GM06990 (cell line): ENCODE data around the gene PNMA6A.

Experiments used
- DNase-seq: peaks from one replicate; pipeline ENCODE4 v3.0.0-alpha.2; 2011; ENCODE audit not compliant: insufficient read length; ENCODE audit errors: extremely low read depth
- H3K27me3 ChIP-seq: replicated peaks from 2 replicates; pipeline ENCODE4 v1.6.0; 2011; ENCODE audit warnings: low read length; ENCODE audit not compliant: control insufficient read depth, insufficient read depth
- H3K36me3 ChIP-seq: 2 replicates; pipeline ENCODE4 v1.5.1; 2011; ENCODE audit warnings: low read length; ENCODE audit not compliant: control insufficient read depth, insufficient read depth
- H3K4me3 ChIP-seq: replicated peaks from 2 replicates; pipeline ENCODE4 v1.5.1; 2011; ENCODE audit warnings: low read depth, mild to moderate bottlenecking, control low read depth, low read length
- TF ChIP-seq, protein P1 (sequence below): IDR thresholded peaks from 2 replicates; pipeline ENCODE4 v1.5.1; 2011; ENCODE audit warnings: low read length, control low read depth, mild to moderate bottlenecking, inconsistent platforms; ENCODE audit not compliant: insufficient read depth, poor library complexity, severe bottlenecking

The PNMA6A gene

DNA sequence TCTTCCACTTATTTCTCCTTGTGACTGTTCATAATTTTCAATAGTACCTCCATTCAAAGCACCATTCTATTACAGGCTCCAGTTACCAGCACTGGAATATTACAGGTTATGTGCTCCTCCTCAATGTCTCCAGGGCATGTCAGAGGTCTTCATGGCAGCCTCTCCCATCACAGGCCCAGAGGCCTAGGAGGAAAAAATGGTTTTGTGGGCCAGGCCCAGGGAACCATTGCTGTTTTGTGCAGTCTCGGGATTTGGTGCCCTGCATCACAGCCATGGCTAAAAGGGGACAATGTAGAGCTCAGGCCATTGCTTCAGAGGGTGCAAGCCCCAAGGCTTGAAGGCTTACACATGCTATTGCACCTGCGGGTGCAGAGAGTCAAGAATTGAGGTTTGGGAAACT lies 23.2 kb upstream of the PNMA6A start:
- no peaks in the 10 kb centered on the region for H3K27me3 ChIP-seq
- no peak for DNase-seq
- no peaks in the 10 kb centered on the region for H3K36me3 ChIP-seq
- TF ChIP-seq, protein P1, sequence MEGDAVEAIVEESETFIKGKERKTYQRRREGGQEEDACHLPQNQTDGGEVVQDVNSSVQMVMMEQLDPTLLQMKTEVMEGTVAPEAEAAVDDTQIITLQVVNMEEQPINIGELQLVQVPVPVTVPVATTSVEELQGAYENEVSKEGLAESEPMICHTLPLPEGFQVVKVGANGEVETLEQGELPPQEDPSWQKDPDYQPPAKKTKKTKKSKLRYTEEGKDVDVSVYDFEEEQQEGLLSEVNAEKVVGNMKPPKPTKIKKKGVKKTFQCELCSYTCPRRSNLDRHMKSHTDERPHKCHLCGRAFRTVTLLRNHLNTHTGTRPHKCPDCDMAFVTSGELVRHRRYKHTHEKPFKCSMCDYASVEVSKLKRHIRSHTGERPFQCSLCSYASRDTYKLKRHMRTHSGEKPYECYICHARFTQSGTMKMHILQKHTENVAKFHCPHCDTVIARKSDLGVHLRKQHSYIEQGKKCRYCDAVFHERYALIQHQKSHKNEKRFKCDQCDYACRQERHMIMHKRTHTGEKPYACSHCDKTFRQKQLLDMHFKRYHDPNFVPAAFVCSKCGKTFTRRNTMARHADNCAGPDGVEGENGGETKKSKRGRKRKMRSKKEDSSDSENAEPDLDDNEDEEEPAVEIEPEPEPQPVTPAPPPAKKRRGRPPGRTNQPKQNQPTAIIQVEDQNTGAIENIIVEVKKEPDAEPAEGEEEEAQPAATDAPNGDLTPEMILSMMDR: no peak
- no peak overlapping the region for H3K4me3 ChIP-seq

DNA sequence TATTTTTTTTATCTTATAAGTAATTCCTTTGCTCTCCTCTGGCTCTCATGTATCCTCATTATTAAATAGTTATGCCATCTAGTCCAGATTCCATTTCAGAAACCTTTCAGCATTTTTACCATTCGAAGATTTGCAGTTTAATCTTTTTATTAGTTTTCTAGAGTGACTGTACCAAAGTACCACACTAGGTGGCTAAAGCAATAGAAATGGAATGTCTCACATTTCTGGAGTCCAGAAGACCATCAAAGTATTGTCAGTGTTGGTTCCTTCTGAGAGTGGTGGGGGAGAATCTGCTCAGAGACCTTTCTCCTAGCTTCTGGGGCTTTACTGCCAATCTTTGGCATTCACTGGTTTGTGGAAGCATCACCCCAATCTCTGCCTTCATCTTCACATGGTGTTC lies 19.7 kb upstream of the PNMA6A start:
- TF ChIP-seq, protein P1: no peak
- no peak for DNase-seq
- no peaks in the 10 kb centered on the region for H3K36me3 ChIP-seq

DNA sequence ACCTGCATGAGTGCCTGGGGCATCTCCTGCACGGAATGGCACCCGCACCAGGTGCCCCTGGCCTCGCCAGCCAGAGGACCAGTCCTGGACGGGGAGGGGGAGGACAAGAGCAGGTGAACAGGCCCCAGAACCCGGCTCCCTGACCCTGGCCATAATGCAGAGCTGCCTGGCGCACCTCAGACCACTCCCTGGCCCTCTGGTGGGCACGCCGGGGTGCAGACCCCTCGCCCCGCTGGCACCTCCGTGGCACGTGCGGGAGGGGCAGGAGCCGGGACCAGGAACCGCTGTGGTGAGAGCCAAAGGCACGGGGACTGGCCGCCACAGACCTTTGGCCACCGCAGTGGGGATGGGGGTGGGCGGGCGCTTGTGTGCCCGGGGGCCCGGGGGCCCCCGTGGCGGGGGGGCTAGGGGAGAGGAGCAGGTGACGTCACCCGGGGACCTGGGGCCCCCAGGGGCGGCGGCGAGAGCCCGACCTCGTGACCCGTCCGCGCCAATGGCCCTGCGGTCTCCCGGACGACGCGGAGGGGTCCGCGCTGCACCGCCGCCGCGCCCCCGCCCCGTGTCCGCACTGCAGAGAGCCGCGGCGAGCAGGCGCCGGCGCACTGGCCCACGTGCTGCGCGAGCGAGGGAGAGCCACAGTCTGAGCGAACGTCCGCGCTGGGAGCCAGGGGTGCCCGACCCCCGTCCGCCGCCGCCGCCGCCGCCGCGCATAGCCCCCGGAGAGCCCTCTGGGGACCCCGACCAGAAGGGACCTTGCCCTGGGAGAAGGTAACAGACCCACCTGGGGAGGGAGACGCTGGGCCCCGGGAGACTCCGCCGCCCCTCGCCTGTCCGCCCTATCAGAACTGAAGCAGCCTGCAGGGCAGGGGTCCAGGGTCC lies 16.1 kb upstream of the PNMA6A start, which contains the start of gene PNMA3:
Gene PNMA3, plus strand, starts transcription at position 600 of the 879 bp plus-strand sequence. CDS start 586 bp downstream, outside the sequence.
- TF ChIP-seq, protein P1: no peak
- no peaks in the 10 kb centered on the region for H3K36me3 ChIP-seq
- no peaks in the 10 kb centered on the region for H3K27me3 ChIP-seq
- DNase-seq: no peak
- no peak within 1 kb of the TSS for H3K4me3 ChIP-seq

More for the DNA sequence above, 19.7 kb upstream of the PNMA6A start:
- no peak overlapping the region for H3K4me3 ChIP-seq
- no peaks in the 10 kb centered on the region for H3K27me3 ChIP-seq

DNA sequence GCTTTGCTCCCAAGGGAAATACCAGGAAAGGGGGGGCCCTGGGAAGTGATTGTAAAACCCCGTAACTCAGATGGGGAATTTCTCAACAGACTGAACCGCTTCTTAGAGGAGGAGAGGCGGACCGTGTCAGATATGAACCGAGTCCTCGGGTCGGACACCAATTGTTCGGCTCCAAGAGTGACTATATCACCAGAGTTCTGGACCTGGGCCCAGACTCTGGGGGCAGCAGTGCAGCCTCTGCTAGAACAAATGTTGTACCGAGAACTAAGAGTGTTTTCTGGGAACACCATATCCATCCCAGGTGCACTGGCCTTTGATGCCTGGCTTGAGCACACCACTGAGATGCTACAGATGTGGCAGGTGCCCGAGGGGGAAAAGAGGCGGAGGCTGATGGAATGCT lies 15.0 kb upstream of the PNMA6A start:
- DNase-seq: no peak
- Histone ChIP-seq H3K4me3 (no peak overlapping the region), H3K27me3 (no peaks in the 10 kb centered on the region), H3K36me3 (no peaks in the 10 kb centered on the region)
- TF ChIP-seq, protein P1: no peak

GRCh38 chrX:153059191-153060094 lies 12.8 kb upstream of the PNMA6A start:
- H3K4me3 ChIP-seq: no peak overlapping the region
- DNase-seq: no peak
- H3K27me3 ChIP-seq: no peaks in the 10 kb centered on the region
- no peaks in the 10 kb centered on the region for H3K36me3 ChIP-seq
- TF ChIP-seq, protein P1: no peak
